IPS DF 4.7 (cell line): ENCODE results near the gene RIOX2.

Experiments
- DNase-seq: peaks from one replicate; pipeline ENCODE4 v3.0.0-alpha.2; 2013; ENCODE audit warnings: low spot score; ENCODE audit errors: extremely low read depth

RIOX2 gene

DNA sequence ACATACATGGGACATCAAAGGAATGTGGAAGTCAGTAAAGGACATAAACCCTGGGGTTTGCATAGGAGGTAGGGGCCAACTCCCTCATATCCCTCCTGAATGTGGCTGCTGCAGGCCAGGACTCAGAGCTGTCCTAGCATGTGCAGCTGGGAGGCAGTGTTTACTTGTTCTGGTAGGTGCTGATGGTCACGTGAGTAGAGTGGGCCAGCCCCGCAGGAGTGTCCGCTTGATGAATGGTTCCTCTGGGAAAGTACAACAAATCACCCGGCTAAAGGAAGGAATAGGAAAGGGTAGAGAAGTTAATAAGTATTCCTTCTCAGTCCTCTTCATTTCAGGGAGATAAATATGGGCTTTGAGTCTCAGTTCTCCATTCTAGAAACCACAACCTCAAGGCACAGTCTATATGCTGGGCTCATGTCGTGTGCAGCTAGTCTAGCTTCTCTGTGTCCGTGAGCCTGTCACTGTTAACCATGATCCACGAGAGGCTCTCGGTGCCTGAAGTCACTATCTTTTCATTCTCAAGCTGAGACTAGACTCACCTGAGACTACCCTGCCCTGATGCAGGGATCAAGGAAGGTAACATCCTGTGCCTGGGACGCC is 17.9 kb downstream of the RIOX2 start:
- no peak for DNase-seq

- no peak for DNase-seq
These were observed 19.4 kb downstream of the RIOX2 start for GRCh38 chr3:97952872-97953271.

GRCh38 chr3:97952280-97952679 is 20.0 kb downstream of the RIOX2 start:
- no peak for DNase-seq

DNA sequence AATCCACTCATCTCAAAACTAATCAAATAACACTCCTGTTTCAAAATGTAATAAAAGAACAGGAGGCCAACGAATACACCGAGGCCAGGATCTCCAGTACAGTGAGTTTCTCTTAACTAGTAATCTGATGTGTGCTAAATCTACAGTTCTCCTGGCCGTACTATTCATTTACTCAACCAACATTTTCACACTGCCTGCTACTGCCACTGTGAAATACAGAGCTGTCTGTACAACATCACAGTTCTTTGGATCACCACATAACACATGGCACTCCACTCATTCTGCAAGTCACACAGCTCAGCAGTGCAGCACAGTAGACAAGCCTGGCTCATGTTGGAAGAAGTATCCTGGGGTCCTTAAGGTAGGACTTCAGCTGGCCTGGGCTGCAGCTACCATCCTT is 21.9 kb downstream of the RIOX2 start:
- DNase-seq: no peak

DNA sequence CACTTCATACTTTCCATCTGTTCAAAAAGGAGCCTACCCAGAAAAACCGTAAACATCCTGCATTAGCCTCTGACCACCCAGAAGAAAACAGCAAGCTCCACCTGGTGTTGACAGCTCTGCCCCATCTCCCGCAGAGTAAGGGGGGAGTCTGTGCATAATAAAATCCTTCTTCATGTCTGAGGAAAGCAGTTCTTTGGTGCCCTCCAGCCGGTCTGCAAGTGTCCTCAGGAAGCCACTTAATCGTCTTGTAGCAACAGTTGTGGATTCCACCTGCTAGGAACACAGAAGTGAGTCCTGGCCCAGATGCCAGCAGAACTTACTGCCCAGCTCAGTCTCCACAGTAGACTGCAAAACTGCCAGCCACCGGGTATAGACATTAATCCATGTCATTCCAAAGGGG is 22.5 kb downstream of the RIOX2 start:
- DNase-seq: no peak

DNA sequence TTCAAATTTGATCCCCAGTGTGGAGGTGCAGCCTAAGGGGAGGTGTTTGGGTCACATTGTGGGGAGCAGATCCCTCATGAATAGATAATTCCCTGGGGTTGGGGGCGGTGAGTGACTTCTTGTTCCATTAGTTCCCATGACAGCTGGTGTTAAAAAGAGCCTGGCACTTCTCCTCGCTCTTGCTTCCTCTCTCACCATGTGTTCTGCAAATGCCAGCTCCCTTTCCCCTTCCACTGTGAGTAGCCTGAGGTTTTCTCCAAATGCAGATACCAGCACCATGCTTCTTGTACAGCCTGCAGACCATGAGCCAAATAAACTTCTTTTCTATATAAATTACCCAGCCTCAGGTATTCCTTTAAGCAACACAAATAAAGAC is 23.1 kb downstream of the RIOX2 start:
- DNase-seq: no peak

DNA sequence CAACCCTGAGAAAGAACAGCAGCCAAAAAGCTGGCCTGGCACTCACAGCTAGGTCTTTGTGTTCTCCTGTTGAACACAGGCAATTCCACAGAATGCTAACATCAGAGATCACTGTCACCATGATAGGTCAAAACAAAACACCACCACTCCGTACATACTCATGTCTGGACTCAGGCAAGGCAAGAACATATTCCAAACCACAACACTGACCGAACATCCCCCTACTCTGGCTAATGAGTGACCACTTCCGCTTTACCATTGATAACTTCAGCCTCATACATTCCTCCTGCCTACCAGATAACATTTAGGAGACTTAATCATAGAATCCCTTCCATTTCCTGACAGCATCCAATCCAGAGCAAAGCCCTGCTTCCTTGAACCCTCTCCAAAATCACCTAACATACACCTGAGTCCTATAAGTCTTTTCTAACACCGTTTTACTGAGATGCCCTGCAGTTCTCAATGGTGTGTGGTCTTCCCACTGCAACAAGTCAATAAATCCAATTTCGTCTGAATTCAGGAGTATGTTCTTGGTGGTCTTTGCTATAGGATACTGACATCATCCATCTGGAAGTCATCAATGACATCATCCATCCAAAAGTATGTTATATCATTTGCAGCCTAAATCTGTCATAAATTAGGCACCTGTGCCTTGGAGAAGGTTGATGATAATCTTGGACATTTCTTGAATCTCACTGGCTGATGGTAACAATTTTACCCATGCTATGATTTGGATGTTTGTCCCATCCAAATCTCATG is 23.7 kb downstream of the RIOX2 start:
- no peak for DNase-seq

DNA sequence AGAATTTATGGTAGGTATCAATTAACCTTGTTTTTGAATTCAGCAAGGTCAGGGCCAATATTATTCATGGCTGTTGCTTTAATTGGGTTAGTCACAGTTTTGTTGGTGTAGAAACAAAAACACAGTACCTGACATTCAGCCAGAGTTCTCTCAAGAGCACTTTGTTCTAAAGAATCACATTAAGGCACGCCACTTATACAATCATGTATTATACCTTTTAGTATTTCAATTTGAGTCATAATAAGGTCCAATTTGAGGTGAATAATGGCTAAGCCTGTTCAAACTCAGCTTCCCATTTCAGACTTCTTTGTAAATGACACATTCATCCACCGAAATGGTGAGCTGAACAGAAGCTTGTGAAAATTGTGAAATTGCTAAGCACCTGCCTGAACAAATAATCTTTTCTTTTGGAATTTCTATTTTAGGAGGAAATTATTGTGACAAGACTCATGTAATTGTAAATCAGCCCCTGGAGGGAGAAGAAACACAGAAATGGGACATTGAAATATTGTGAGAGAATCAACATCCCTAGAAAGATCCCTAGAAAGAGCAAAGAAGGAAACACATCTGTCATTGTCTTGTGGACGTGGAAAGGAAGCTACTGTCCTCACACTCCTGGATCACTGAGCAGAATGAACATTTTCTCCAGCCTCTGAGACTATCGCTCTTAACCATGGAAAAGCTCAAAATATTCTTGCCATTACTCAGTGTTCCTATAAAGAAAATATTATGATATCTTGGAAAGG is 29.3 kb downstream of the RIOX2 start:
- no peak for DNase-seq

GRCh38 chr3:97940034-97940433 is 32.2 kb downstream of the RIOX2 start:
- no peak for DNase-seq

DNA sequence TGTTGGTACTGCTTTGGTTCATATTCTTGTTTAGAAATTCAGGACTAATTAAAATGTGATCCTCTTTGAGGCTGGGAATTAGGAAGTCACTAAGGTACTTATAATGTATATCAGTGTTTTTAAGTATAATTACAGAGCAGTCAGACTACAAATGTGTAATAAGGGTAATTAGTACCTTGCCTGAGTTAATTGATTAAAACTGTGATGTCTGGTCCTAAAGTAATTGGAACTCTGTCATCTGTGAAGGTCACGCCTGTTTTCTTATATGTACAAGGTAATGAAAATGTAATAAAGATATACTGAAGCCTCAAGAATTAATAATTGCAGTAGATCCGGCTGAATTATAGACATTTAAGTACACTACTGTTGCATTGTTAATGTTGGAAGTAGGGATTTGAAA is 32.8 kb downstream of the RIOX2 start:
- no peak for DNase-seq

GRCh38 chr3:97938444-97938843 is 33.8 kb downstream of the RIOX2 start:
- DNase-seq: no peak

DNA sequence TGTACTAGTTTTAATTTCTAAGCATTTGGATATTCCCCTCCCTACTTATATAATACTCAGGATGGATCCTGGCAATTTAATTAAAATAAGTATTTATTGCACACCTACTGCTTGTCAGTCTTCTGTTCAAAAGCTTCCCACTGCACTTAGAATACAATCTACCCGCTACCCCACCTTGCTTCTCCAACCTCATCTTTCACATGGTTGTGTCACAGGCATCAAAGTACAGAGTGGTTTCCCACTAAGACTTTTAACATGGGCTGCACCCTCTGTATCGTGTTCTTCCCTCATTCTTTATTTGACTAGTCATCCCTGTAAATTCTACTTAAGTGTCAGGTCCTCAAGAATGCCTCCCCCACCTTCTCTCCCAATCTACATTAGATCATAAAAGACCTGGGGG is 35.0 kb downstream of the RIOX2 start:
- no peak for DNase-seq

- no peak for DNase-seq
These were observed 36.4 kb downstream of the RIOX2 start for GRCh38 chr3:97935842-97936241.

DNA sequence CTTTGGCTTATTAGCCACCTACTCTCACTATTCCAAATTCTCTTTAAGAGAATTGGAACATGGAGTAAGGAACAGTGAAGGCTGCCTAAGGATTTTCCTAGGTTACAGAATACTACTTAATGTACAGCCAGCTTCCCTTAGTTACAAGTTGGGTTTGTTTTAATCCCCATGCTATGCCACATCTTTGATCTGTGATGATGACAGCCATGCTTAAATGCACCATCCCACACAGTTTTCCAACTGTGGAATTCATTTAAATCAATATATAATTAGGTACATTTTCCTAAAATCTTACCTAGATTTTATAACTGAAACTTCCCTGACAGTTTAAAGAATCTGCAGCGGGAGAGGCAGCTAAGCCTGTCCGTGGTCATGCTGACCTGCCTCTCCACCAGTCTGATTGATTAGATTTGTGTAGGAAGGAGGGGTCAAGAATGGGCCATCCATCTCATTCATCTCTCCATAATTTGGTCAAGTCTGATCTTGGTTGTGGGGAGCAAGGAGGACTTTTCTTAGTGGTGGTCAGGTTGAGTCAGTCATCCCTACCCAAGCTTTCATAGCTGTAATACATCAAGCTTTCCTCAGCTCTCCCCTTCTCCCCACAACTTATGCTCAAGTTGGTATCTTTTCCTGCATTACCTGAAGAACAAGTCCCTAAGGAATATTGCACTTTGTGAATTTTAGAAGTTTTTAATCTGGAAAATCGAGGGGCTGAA is 37.1 kb downstream of the RIOX2 start:
- DNase-seq: no peak

GRCh38 chr3:97932387-97932801 is 39.8 kb downstream of the RIOX2 start:
- no peak for DNase-seq

DNA sequence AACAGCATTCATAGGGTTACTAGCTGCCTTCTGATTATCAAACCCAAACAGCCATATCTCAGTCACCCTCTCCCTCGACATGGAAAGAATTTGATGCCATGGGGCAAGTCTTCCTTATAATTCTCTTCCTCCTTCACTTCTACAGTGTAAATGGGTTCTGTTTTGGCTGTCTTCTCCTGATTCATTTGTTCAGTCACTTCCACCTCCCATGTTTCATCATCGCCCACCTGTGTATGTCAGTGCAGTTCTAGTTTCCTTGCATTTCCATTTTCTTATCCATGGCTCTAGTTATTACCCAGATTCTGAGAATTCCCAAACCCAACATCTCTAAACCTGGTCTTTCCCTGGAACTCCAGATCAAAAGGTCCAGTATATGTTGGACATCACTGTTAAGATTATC is 41.0 kb downstream of the RIOX2 start:
- DNase-seq: no peak

DNA sequence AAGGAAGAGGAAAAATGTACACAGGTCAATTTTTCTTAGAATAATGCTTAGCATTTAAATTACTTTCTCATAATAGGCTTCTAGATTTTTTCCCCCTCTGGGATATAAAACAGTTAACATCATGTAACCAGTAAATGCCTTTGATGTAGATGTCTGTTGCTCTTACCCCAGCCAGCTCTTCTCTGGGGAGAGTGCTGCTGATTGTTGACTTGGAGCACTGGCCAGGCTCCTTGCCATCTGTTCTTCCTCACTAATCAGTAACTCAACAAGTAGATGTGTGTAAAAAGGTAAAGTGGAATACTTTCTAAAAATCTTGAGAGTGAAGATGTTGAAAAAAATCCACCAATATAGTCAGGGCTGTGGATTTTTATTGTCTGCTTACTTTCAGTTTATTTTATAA is 42.2 kb downstream of the RIOX2 start:
- no peak for DNase-seq

DNA sequence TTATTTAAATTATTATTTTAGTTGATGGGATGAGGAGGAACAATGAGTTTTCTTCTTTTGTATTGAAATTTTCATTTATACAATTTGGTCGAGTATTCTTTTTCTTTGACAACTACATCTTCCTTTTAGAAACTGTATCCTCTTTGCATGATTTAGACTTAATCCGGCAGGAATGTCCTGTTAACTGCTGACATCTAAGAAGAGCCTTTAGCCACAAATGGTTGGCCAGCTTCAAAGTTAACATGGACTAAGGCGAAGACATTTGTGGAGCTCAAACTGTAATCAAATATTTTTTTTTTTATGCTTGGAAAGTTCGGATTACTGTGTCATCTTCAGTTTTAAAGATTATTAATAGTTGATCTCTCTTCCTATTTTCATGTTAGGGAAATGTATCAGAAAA is 43.2 kb downstream of the RIOX2 start:
- DNase-seq: no peak

- no peak for DNase-seq
These were observed 44.5 kb downstream of the RIOX2 start for GRCh38 chr3:97927704-97928103.

- no peak for DNase-seq
These were observed 54.3 kb downstream of the RIOX2 start for GRCh38 chr3:97917813-97918536.

DNA sequence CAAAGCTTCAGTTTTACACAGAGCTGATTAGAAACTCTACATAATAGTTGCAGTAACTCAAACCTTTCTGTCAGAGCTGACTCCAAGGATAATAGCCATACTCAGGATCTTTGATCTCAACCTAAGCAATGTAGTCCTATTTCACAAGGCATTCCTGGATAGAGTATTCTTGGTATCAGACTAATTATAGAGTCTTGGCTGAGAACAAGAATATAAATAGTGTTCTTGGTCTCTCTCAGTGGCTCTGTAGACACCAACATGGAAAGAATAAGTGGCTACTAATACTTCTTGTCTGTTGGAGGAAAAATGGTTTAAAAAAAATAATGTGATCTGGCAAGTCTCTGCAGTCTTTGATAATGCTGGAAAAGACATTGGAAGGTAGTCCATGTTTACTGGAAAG is 55.7 kb downstream of the RIOX2 start:
- DNase-seq: no peak
